ENCODE data around the gene FRMPD4. TPM values are rescaled to one million over a fixed set of nuclear protein-coding genes. Genes with fewer than 3 reads are reported as not detected.

The FRMPD4 gene
- total RNA-seq, 1 experiment from 2014 or later: 0.24 TPM

- no peak overlapping the region for H3K4ac ChIP-seq (ENCODE audit: low read depth, low read length)
- H2BK5ac ChIP-seq (ENCODE audit: insufficient read length, low read length): no peak overlapping the region
- H3K4me2 ChIP-seq (ENCODE audit: insufficient read depth, insufficient read length, low read length): no peak overlapping the region
- H3K23ac ChIP-seq (ENCODE audit: insufficient read length, low read depth, low read length): no peak overlapping the region
- H3T11ph ChIP-seq (ENCODE audit: low read length): no peak overlapping the region
- no peaks in the 10 kb centered on the region for H4K20me1 ChIP-seq (ENCODE audit: control insufficient read depth, insufficient read depth, insufficient read length)
- no peak overlapping the region for H3K56ac ChIP-seq (ENCODE audit: insufficient read length, low read depth, low read length)
- Mint-ChIP-seq H3K4me1 (no peaks in the 10 kb centered on the region), H3K27me3 (ENCODE audit: low read depth) (peaks cover 2% of the 10 kb centered on the region; the same call in 1 of the 2 replicates), H3K36me3 (ENCODE audit: insufficient read depth in 1 of 3, low read depth in 3 of 3) (peaks cover 0 to 3% (median 0%) of the 10 kb centered on the region in 3 experiments; a peak in 4 of 7 replicates), H3K9me3 (peaks cover 51 to 53% of the 10 kb centered on the region in 2 experiments), H3K27ac (no peak overlapping the region), H3K4me3 (no peak overlapping the region)
- H4K8ac ChIP-seq (replicated peaks; ENCODE audit: insufficient read length, low read depth, low read length): no peak overlapping the region
- H3K9me3 ChIP-seq (ENCODE audit: control insufficient read depth, low read depth, low read length): no peaks in the 10 kb centered on the region
- H3K4me1 ChIP-seq (ENCODE audit: insufficient read depth, low read length): no peaks in the 10 kb centered on the region
- H2BK120ac ChIP-seq (ENCODE audit: low read depth, low read length, poor library complexity, severe bottlenecking): no peak overlapping the region
- H2AK5ac ChIP-seq (ENCODE audit: insufficient read length, low read length): no peak overlapping the region
- no peak overlapping the region for H3K27ac ChIP-seq (ENCODE audit: insufficient read length, low read depth, low read length)
- H4K91ac ChIP-seq (ENCODE audit: insufficient read length, low read depth, low read length): no peak overlapping the region
- H2BK20ac ChIP-seq (ENCODE audit: low read depth, low read length, poor library complexity, severe bottlenecking): no peak overlapping the region
- H3K79me2 ChIP-seq (ENCODE audit: insufficient read depth, low read length): no peaks in the 10 kb centered on the region
- no peak overlapping the region for H2BK15ac ChIP-seq (ENCODE audit: low read depth, low read length)
- no peaks in the 10 kb centered on the region for H3K27me3 ChIP-seq (ENCODE audit: insufficient read depth, low read length)
- no peak overlapping the region for H4K5ac ChIP-seq (ENCODE audit: insufficient read length, low read depth, low read length)
- no peak overlapping the region for H3K14ac ChIP-seq (ENCODE audit: insufficient read depth, low read length)
- H2BK12ac ChIP-seq (ENCODE audit: insufficient read length, low read depth, low read length): no peak overlapping the region
- no peak overlapping the region for H3K18ac ChIP-seq (ENCODE audit: insufficient read length, low read depth, low read length)
- no peak for DNase-seq
- H2AFZ ChIP-seq (ENCODE audit: low read length): no peak overlapping the region
- H3K79me1 ChIP-seq (ENCODE audit: insufficient read depth, low read depth, low read length, poor library complexity, severe bottlenecking): no peaks in the 10 kb centered on the region
- no CpG with 5 or more reads among the region's 5 CpGs for WGBS (ENCODE audit: extremely low coverage, insufficient read length, low lambda C conversion rate)
- no peak overlapping the region for H3K9ac ChIP-seq (ENCODE audit: extremely low read depth, insufficient read length, low read length)
- TF ChIP-seq CTCF (conservative IDR thresholded peaks at IDR 0.05): no peak
- no peaks in the 10 kb centered on the region for H3K23me2 ChIP-seq (ENCODE audit: insufficient read length, low read depth, low read length, poor library complexity, severe bottlenecking)
These were observed 441.0 kb downstream of the FRMPD4 start for GRCh38 chrX:12579311-12579710.

Data from H9 (cell line).